SH-SY5Y (cell line): Measurements from ENCODE around the gene PDE11A.

Source experiments
- GATA2 ChIP-seq: IDR thresholded peaks from 2 replicates; pipeline ENCODE4 v1.6.1; 2011; ENCODE audit warnings: mild to moderate bottlenecking, low read depth, low read length
- GATA3 ChIP-seq: IDR thresholded peaks from 2 replicates; pipeline ENCODE4 v1.6.1; 2011; ENCODE audit warnings: low read depth, mild to moderate bottlenecking, low read length, moderate library complexity

GRCh38 chr2:177763531-177764265, 308.9 kb downstream of the PDE11A start:
- no peak for TF ChIP-seq GATA2
- no peak for TF ChIP-seq GATA3
